ENCODE measurements around the gene ZNF10.

- TF ChIP-seq CTCF (IDR thresholded peaks at IDR 0.05): no peak
- TF ChIP-seq POLR2A (IDR thresholded peaks at IDR 0.05): no peak
Observed at GRCh38 chr12:133129368-133130037, 924 bp upstream of the ZNF10 start.
